GM10847 (cell line): ENCODE data around the gene CCR1.

Experiments
- POLR2A ChIP-seq: IDR thresholded peaks from 2 replicates; pipeline ENCODE4 v1.6.1; 2011; ENCODE audit not compliant: insufficient read length; ENCODE audit errors: extremely low read depth

CCR1 gene

GRCh38 chr3:46221938-46222337, 13.8 kb upstream of the CCR1 start:
- no peak for TF ChIP-seq POLR2A

DNA sequence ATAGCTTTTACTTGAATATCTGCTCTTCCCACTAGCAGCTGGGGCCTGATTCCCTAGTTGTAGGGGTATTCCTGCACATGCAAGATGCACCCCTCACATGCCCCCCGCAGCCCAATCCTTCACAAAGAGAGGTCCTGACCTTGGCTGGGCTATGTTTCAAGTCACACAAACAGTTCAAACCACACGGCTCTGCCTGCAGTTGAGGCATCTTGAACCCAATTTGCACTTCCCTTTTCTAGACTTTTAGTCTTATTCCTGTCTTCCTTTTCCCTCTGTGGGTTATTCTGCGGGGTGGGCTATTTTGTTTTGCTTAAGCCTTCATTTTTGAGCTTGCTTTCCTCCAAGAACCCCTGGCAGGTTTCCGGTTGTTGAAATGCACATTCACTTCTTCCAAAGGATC, 13.3 kb upstream of the CCR1 start:
- TF ChIP-seq POLR2A: no peak

DNA sequence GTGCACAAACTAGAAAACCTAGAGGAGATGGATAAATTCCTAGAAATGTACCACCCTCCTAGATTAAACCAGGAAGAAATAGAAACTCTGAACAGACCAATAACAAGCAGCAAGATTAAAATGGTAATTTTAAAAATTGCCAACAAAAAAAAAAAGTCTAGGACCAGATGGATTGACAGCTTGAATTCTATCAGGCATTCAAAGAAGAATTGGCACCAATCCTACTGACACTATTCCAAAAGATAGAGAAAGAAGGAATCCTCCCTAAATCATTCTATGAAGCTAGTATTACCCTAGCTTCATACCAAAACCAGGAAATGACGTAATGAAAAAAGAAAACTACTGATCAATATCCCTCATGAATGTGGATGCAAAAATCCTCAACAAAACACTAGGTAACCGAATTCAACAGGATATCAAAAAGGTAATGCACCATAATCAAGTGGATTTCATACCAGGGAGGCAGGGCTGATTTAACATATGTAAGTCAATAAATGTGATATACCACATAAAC, 10.1 kb upstream of the CCR1 start:
- TF ChIP-seq POLR2A: no peak

- TF ChIP-seq POLR2A: no peak
Measured at GRCh38 chr3:46215810-46216414, 7.8 kb upstream of the CCR1 start.

DNA sequence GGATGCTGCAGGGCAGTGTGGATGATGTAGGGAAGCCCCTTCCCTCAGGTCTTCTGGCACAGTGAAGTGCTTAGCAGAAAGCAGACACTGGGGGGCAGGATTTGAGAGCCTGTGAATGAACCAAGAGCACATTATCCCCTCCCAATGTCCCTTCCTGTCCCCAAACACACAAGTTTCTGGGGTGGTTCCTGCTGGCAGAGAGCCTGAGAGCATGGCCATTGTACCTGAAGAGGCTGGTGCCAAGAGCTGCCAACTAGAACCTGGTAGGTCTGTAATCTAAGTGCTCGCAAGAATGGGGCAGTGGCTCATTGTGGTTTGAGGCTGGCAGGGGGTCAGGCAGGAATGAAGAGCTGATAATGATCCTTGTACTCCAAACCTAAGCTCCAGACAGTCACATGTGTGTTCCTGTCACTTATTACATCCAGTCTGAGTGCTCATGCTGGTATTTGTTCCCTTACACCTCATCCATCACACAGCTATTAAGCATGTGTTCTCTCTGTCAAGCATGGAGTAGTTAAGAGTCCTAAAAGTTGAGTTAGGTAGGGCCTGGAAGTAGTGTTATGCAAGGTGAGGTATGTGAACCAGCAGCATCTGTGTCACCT, 6.7 kb upstream of the CCR1 start:
- no peak for TF ChIP-seq POLR2A

- TF ChIP-seq POLR2A: no peak
Measured at GRCh38 chr3:46213201-46213600, 5.1 kb upstream of the CCR1 start.

GRCh38 chr3:46212101-46212500, 4.0 kb upstream of the CCR1 start:
- TF ChIP-seq POLR2A: no peak

DNA sequence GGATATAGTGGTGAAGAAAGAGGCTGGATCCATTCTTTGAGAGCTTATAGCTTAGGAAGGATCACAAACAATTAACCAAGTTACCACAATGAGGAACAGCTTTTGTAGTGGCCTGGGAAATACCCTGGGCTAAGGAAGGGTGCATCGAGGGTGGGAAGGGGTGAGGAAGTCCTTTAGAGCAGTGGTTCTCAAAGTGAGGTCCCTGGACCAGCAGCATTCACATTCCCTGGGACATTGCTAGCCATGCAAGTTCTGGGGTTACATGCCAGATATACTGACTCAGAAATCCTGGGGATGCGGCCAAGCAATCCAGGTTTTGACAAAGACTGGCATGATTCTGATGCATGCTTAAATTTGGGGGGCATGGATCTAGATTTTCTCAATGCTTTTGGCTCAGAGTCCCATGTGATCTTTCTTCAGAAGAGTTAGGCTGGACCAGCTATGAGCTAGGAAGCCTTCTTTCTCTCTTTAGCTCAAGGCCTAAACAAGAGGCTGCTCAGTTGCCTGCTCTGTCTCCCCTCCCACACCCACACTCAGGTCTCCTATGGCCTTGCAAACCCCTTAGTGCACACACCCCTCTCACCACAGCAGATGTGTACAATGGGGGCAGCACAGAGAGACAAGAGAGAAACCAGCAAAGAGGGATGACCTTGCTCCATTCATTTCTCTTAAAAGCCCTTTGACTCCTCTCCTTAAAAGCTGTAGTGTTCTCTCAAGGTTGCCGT, 1.8 kb upstream of the CCR1 start:
- no peak for TF ChIP-seq POLR2A

- TF ChIP-seq POLR2A: no peak
Measured at GRCh38 chr3:46209053-46209452, 940 bp upstream of the CCR1 start.

DNA sequence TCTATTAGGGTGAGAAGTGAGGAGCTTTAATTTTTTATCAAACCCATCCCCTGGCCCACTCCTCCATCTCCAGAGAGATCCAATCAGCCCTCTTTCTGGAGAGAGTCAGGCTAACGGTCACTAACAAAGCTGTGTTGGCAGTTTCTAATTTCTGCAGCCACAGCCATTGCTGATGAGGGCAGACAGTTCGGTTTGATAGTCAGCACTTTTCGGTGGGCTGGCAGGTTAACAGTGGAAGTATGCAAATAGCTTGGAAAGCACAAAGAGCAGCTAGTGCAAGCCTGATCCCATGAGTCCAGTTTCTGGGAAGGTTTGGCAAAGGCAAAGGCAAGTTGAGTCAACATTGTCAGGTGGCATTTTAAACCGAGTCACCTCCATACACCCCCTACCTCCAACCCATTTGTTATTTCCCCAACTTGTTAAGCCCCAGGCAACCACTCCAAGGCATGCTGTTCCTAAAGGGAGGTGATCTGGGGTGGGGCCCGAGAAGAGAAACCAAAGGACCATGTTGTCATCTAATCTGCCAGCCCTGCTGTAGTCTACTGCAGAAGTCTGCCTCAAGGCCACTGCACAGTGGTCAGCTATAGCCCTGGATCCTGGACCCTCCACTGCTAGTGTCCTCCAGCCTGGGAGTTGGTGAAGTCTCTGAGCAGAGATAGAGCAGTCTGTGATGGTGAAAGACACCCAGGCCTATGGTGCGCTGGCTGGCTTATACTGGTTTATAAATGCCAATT, 1.7 kb downstream of the CCR1 start:
- TF ChIP-seq POLR2A: no peak

GRCh38 chr3:46205286-46205960, 2.7 kb downstream of the CCR1 start:
- TF ChIP-seq POLR2A: no peak

- TF ChIP-seq POLR2A: no peak
Measured at GRCh38 chr3:46203681-46204080, 4.4 kb downstream of the CCR1 start.

DNA sequence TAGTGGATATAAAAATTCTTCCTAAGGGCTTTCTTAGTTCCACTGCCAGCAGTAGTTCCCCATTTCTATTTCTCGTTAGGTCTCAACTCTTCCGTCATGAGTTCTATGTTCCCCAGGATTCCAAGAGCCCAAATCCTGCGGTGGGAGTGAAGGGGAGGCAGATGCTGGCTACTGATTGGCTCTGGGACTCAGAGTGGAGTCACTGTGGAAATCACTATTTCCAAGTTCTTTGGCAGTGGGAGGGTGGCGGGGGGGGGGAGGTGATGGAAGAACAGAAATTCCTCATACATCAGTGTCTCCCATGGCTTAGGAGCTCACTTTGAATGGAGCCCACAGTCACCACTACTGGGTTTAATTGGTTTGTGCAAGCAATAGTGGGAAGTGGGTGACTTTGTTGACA, 5.6 kb downstream of the CCR1 start:
- TF ChIP-seq POLR2A: no peak

DNA sequence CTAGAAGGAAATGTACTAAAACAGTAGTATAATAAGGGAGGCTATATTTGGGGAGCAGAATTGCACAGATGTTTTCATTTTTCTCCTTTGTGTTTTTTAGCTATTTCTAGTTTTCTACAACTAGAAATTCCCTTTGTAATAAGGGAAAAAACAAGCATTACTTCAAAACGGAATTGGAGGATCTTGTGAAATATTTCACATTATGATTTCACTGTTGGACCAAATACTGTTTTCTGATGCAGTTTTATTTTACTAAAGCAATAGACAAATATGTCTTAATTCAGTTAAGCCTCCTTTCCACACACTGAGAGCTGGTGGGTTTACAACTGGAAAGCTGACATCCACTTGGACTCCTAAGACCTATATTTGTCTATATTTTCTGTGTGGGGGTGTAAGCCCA, 7.3 kb downstream of the CCR1 start:
- no peak for TF ChIP-seq POLR2A

- no peak for TF ChIP-seq POLR2A
Measured at GRCh38 chr3:46200211-46200610, 7.9 kb downstream of the CCR1 start.
